Suprapubic skin (tissue), 4 donors: ENCODE results near the gene HJURP.

Experiments used
- EP300 ChIP-seq: sonication (generic); formaldehyde crosslinking; IDR thresholded peaks from one replicate; pipeline ENCODE4 v1.6.1; 2017; ENCODE audit warnings: antibody characterized with exemption
- POLR2A ChIP-seq, 2 donors: fragments of 450-650 bp; IDR thresholded peaks; one replicate each; pipeline ENCODE4 v1.6.1; 2017; ENCODE audit warnings: antibody characterized with exemption in 2 of 2, mild to moderate bottlenecking in 2 of 2, moderate library complexity in 2 of 2
- POLR2AphosphoS5 ChIP-seq, 3 donors: sonication (generic); formaldehyde crosslinking; IDR thresholded peaks; one replicate each; pipeline ENCODE4 v1.6.1; 2017; ENCODE audit warnings: antibody characterized with exemption in 3 of 3
- TF ChIP-seq, protein P1 (sequence below), 2 donors: fragments of 200-600 bp in 1 of 2; fragments of 450-650 bp in 1 of 2; sonication (generic) in 1 of 2; IDR thresholded peaks; one replicate each; pipeline ENCODE4 v1.5.1; 2016 to 2019; ENCODE audit warnings: antibody characterized with exemption in 2 of 2, mild to moderate bottlenecking in 1 of 2, moderate library complexity in 1 of 2

DNA sequence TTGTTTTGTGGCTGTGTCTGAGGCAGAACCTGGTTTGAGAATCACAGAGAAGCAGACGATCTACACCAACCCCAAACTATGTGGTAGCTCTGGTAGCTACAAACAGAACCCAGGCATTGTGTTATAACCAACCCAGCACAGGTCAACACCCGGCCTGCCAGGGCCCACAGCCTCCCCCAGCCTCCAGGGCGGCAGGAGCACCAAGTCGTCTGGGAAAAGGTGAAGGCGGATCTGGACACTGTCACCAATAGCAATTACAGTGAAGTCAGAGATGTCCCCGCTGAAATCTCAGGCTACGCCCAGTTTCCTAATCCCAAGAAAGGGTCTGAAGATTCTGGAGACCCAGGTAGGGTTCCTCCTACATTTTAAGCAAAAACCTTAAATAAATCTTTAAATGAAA is 3.6 kb downstream of the HJURP start:
- TF ChIP-seq, protein P1, sequence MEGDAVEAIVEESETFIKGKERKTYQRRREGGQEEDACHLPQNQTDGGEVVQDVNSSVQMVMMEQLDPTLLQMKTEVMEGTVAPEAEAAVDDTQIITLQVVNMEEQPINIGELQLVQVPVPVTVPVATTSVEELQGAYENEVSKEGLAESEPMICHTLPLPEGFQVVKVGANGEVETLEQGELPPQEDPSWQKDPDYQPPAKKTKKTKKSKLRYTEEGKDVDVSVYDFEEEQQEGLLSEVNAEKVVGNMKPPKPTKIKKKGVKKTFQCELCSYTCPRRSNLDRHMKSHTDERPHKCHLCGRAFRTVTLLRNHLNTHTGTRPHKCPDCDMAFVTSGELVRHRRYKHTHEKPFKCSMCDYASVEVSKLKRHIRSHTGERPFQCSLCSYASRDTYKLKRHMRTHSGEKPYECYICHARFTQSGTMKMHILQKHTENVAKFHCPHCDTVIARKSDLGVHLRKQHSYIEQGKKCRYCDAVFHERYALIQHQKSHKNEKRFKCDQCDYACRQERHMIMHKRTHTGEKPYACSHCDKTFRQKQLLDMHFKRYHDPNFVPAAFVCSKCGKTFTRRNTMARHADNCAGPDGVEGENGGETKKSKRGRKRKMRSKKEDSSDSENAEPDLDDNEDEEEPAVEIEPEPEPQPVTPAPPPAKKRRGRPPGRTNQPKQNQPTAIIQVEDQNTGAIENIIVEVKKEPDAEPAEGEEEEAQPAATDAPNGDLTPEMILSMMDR (IDR thresholded peaks at IDR 0.05): no peak
- TF ChIP-seq POLR2A (IDR thresholded peaks at IDR 0.05): no peak
- TF ChIP-seq EP300: no peak
- no peak for TF ChIP-seq POLR2AphosphoS5 (IDR thresholded peaks at IDR 0.05)
